Activated CD8-positive, alpha-beta memory T cell treated with anti-CD3 and anti-CD28 coated beads for 4 hours (primary cell): ENCODE results near the gene SLC1A5.

ENCODE experiments used
- DNase-seq, 2 donors: peaks; one replicate each; pipeline ENCODE4 v3.0.0-alpha.2; 2020; ENCODE audit warnings: low read depth in 2 of 2

Gene SLC1A5

GRCh38 chr19:46744005-46744691 is 44.2 kb downstream of the SLC1A5 start:
- DNase-seq = no peak

DNA sequence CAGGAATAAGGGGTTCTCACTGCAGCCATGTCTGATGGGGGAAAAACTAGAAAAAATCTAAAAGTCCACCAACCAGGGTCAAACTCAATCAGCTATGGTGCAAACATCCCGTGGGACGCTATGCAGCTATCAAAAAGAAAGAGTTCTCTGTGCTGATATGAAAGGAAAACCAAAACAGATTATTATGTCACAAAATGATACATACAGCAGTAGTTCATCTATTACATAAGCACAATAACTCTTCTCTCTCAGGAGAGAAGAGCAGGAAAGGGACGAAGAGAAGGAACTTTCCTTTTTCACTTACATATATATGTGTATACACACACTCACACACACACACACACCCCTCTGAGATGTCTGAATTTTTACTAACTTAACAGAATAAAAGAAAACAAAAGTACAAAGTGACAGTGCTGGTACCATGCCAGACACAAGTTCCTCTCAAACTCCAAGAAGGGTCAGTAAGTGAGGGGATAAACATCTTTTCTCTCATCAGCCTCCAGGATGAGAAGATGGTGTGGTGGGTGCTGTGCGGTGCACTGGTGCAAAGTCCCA is 45.4 kb downstream of the SLC1A5 start:
- no peak for DNase-seq

DNA sequence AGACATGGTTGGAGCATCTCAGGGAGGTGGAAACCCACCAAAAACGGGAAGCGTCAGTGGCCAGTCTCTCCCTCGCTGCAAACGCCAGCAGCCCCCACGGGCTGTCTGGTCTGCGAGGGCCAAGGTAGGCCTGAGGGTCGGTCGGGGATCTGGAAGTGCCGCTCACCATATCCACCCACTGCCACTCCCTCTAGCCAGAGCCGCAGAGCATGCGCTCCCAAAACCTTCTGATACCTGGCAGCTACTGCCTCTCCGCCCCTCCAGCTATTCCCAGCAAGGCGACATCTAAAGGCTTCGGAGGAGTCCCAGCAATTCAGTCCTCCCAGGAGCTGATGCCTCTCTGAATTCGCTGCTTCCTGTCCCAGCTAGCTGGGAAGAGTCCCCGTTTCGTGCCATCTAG is 46.9 kb downstream of the SLC1A5 start:
- DNase-seq = no peak

GRCh38 chr19:46739290-46739771 is 49.1 kb downstream of the SLC1A5 start:
- DNase-seq = no peak

DNA sequence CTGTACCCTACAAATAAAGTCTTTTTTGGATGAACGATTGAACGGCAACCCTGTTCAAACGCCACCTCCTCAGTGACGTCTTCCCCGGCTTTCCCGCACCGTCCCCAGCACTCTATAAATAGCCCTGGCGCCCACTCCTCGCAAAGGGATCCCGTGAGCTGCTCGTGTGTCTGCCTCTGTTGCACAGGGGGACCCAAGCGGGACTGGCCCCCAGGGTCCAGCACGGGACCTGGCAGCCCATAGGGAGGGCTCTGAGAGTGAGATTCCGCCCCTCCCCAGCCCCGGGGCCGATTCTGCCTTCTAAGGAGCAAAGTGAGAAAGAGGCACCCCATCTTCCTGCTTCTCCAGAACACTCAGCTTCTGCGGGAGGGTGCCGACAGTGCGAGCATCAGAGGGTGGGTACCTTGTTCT is 50.6 kb downstream of the SLC1A5 start:
- no peak for DNase-seq

- no peak for DNase-seq
Measured at GRCh38 chr19:46737298-46737654, 51.1 kb downstream of the SLC1A5 start.

GRCh38 chr19:46736531-46737297 is 51.7 kb downstream of the SLC1A5 start:
- no peak for DNase-seq

DNA sequence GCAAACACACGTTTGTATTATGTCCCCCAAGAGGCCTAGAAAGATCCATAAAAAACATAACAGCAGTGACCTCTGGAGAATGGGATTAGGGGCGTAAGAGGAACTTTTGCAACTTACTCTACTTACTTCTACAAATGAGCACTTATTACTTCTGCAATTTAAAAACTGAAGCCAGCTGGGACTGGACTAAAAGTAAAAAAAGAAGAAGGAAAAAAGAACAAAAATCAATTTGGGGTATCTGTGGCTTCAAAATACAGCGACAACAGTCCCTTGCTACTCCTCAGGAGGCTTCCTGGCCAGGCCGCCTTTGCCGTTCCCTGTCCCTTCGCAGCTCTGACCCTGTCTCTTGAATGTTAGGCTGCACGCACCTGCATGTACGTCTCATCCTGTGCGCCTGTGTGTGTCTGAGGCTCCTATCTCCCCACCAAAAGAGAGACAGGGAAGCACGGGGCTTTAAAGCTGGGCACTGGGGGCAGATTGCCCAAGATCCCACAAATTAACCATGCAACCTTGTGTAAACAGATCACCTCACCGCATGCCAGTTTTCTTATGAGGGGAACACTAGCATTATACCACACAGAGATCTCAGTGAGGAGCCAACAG is 54.6 kb downstream of the SLC1A5 start:
- DNase-seq = no peak

GRCh38 chr19:46732966-46733689 is 55.3 kb downstream of the SLC1A5 start:
- DNase-seq = no peak

DNA sequence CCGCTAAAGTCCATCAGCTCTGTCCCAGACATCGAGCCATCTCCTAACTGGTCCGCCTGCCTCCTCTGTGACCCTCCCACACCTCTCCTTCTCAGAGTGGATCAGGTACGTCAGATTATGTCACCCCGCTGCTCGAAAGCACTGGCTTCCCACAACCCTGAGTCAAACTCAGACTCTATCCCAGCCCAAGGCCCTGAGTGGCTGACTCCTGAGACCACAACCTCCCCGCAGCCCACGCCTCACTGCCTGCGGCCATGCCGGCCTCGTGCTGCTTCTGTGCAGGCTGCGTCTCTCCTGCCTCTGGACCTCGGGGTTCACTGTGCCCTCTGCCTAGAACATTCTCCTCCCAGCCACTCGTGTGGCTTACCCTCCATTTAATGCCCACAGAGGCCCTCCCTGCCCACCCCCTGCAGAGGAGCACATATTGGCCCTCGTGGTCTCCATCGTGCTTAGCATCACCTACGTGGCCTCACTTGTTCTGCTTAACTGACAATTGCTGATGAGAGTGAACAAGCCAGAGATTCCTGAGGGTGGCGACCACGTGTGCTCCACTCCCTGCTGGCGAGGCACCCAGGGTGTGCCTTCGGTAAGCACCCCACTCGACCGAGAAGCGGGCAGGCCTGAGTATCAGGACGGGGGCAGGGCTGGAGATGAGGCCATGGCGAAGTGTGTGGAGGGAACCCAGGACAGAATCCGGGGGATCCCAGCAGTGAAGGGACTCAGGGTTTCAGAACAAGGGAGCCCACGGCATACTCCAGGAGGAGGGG is 56.0 kb downstream of the SLC1A5 start:
- no peak for DNase-seq

- DNase-seq = no peak
Measured at GRCh38 chr19:46731584-46731983, 56.8 kb downstream of the SLC1A5 start.

DNA sequence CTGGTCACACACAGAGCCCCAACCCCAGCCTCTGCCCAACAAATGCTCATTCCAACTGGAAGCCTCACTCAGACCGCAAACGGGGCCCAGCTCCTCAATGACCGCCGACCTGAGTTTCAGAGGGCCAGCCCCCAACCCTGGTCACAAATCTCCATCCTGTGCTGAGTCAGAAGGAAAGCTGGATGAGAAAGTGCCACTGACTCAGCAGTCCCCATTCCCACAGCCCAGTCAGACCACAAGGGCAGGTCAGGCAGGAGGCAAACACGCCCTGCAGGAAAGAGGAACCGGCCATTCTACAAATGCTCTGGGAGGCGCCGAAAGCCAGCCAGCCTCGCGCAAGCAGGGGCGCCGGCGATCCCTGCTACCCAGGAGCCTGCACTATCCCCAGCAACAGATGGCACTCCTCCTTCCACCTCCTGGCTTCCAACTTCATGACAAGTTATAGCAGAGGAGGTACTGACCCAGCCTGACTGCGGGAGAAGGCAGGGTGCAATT is 57.3 kb downstream of the SLC1A5 start:
- DNase-seq = no peak

- no peak for DNase-seq
Measured at GRCh38 chr19:46730595-46730994, 57.8 kb downstream of the SLC1A5 start.

DNA sequence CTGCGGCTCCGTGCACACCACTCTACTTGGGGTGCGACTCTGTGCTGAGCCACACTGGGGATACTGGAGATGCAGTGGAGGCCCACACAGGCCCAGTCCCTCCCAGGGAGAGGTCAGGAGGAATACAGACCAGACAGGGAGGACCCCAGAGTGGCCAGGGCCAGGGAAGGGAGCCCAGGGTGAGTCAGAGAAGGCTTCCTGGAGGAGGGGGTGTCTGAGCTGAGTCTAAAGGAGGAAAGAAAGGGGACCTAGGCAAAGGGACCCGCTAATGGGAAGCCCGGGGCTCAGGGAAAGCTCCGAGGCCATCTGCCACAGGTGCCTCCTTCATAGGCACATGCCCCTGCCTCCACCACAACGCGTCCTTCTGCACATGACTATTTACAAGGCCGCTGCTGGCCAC is 58.2 kb downstream of the SLC1A5 start:
- DNase-seq = no peak

DNA sequence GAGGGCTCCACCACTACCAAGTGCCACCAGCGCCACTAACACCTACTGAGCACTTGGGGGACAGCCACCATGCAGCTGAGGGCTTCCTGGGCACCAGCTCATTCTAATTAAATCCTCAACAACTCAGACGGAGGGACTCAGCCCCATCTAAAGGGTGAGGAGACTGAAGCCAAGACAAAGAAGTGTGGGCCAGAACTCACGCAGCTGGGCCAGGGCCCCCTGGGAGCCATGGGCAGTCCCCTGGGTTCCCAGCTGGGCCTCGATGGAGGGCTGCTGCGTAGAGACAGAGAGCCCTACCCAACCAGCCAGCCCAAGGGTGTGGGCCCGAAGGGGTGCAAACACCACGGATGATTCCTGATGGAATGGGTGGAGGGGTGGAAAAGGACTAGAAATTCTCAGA is 58.7 kb downstream of the SLC1A5 start:
- no peak for DNase-seq

GRCh38 chr19:46728693-46729339 is 59.6 kb downstream of the SLC1A5 start:
- DNase-seq = peak; percentile 45 to 59

DNA sequence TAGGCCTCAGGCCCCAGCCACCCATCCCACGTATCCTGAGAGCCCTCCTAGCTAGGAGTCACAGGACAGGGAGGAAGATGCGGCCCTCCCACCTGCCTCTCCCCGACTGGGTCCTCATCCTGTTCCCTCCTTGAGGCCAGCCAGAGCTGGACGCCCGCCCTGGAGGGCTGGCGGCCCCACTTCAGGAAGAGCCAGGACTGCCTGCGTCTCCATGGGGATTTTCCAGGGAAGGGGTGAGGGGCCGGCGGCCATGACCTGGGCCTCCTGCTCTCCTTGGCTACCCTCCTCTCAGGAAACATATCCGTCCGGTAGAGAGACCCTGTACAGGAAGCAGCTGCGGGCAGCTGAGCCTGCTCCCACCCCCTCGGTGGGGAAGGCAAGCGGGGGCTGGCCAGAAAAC is 60.2 kb downstream of the SLC1A5 start:
- DNase-seq = no peak

DNA sequence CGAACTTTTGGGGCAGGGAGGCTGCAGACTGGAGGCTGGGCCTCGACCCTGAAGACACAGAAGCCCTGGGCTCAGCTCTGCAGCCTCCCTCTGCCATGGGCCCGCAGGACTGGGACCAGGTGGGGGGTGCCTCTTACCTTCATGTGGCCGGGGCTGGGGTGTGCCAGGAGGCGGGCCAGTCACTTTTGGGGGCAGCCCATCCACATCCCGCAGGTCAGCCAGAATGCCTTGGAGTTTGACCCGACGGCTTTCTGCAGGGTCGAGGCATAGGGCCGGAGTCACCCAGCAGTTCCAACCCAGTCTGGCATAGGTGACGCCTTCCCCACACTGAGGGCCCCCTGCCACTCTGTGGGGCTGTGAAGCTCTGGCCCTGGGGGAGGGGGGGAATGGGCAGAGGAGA is 60.6 kb downstream of the SLC1A5 start:
- no peak for DNase-seq

DNA sequence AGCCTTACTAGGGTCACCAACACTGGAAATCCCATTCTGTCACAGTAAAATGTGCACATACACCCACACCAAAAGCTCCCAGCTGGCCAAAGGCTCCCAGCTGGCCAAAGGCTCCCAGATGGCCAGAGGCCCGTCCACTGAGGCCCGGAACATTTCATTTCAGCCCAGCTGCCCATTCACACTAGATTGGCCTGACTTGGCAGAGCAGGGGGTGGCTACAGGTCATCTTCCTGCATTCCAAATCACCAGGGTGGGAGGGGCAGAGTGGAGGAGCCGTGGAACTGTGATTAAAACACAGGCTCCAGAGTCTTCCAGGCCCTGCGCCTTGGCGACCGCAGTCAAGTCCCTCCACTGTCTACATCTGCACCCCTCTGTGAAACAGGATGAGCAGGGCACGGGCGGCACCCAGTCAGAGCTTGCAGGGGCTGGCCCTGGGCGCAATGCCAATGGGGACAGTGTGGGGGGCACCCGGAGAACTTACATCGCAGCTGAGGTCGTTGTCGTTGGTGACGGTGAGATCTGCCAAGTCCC is 61.4 kb downstream of the SLC1A5 start:
- DNase-seq = no peak

DNA sequence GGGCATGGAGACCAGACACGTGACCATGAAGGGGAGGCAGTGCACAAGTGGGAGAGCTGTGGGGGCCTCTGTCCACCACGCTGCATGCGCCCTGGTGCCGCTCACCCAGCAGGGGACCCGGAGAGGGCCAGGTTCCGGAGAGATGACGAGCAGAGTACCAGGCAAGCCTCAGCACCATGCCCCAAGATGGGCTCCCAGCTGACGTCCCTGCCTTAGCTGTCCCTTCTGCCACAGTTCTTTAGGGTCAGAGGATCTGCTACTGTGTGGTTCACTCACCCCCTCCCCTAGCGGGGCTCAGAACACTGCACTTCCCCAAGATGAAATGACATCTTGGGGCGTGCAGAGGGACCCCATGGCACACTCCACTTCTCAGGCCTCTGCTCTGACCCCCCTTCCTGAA is 61.8 kb downstream of the SLC1A5 start:
- DNase-seq = no peak
